Loucy (cell line): ENCODE data around the gene MGAT2.

Experiments used
- H2AFZ ChIP-seq: fragments of 200-600 bp; sonication (generic); 2 replicates; pipeline ENCODE4 v1.6.0; 2016; ENCODE audit warnings: antibody characterized with exemption, mild to moderate bottlenecking, low read length, moderate library complexity
- H3F3A ChIP-seq: fragments of 200-600 bp; 2 replicates; pipeline ENCODE4 v1.6.0; 2016; ENCODE audit warnings: antibody characterized with exemption, low read depth, mild to moderate bottlenecking
- H3K27me3 ChIP-seq: fragments of 200-600 bp; sonication (generic); 2 replicates; pipeline ENCODE4 v1.6.1; 2014; ENCODE audit warnings: low read length, mild to moderate bottlenecking; ENCODE audit not compliant: insufficient read depth, poor library complexity, severe bottlenecking
- H3K36me3 ChIP-seq: fragments of 200-600 bp; sonication (generic); 2 replicates; pipeline ENCODE4 v1.6.1; 2016; ENCODE audit warnings: low read length; ENCODE audit not compliant: insufficient read depth
- H3K4me1 ChIP-seq: fragments of 200-600 bp; sonication (generic); 2 replicates; pipeline ENCODE4 v1.5.1; 2014; ENCODE audit warnings: low read length, mild to moderate bottlenecking; ENCODE audit not compliant: insufficient read depth, poor library complexity, severe bottlenecking
- H3K4me2 ChIP-seq: fragments of 200-600 bp; sonication (generic); 2 replicates; pipeline ENCODE4 v1.6.0; 2014; ENCODE audit warnings: antibody characterized with exemption, low read length, low read depth, mild to moderate bottlenecking; ENCODE audit not compliant: poor library complexity, severe bottlenecking
- H3K4me3 ChIP-seq: fragments of 200-600 bp; sonication (generic); 2 replicates; pipeline ENCODE4 v1.5.1; 2014; ENCODE audit warnings: low read length, mild to moderate bottlenecking, mixed read lengths; ENCODE audit not compliant: poor library complexity, severe bottlenecking
- H3K79me2 ChIP-seq: fragments of 200-600 bp; sonication (generic); 2 replicates; pipeline ENCODE4 v1.6.1; 2014; ENCODE audit warnings: low read length; ENCODE audit not compliant: insufficient read depth
- H3K9ac ChIP-seq: fragments of 200-600 bp; sonication (generic); 2 replicates; pipeline ENCODE4 v1.6.0; 2014; ENCODE audit warnings: mild to moderate bottlenecking, low read depth, low read length, moderate library complexity; ENCODE audit not compliant: poor library complexity, severe bottlenecking
- H3K9me2 ChIP-seq: fragments of 200-600 bp; sonication (generic); replicated peaks from 2 replicates; pipeline ENCODE4 v1.6.1; 2016; ENCODE audit warnings: low read depth, low read length, mixed read lengths
- H3K9me3 ChIP-seq: fragments of 200-600 bp; sonication (generic); 2 replicates; pipeline ENCODE4 v1.6.1; 2014; ENCODE audit warnings: mild to moderate bottlenecking, antibody characterized with exemption, low read length, low read depth; ENCODE audit not compliant: insufficient read depth
- H4K20me1 ChIP-seq: fragments of 200-600 bp; sonication (generic); 2 replicates; pipeline ENCODE4 v1.6.0; 2014; ENCODE audit warnings: antibody characterized with exemption, low read length, mild to moderate bottlenecking; ENCODE audit not compliant: insufficient read depth, poor library complexity, severe bottlenecking
- EZH2phosphoT487 ChIP-seq: fragments of 200-600 bp; IDR thresholded peaks from 2 replicates; pipeline ENCODE4 v1.6.1; 2018; ENCODE audit warnings: antibody characterized with exemption, mild to moderate bottlenecking, moderate library complexity, borderline replicate concordance
- TF ChIP-seq, protein P1 (sequence below): fragments of 200-600 bp; sonication (generic); conservative IDR thresholded peaks from 2 replicates; pipeline ENCODE4 v1.5.1; 2014; ENCODE audit warnings: mild to moderate bottlenecking, antibody characterized with exemption, low read length

The MGAT2 gene

DNA sequence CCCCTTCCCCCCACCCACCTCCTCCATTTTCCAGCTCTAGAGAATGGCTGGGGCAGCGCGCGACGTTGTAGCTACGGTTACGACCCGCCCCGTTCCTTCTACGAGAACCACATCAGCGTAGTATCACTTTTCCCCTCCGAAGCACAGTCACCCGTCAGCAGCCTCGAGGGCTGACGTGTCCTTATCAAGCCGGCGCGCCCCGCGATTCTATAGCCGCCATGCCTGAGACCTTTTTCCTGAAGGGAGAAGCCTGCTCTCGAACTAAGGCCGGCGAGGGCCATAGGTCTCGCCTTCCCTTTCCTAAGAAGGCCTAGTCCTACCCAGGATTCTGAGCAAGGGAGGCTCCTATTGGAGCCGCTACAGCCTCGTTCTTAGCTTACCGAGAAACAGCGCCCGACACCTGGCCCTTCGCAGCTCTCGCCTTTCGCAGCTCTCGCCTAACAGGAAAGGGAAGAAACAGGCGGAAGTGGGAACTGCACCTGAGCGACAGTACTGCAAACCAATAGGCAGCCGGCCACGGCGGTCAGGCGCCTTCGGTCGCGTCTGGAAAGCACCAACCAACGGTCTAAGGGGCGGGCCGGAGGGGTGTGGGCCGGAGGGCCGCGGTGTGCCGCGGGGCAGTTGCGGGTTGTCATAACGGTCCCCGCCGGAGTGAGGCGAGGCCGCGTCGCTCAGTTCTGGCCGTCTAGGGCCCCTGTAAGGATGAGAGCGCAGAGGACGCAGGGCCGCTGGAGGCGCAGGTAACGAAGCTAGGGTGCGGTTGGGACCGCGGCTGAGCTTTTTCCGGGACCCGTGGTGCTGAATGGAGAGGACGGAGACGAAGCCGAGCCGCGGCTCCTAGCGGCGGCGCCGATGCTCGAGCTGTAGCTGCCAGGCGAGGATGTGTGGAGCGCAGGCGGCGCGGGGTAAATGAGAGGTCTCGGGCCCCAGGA is at the start of gene MGAT2, which contains the start of gene RPL36AL:
TSS of gene MGAT2 (plus strand) at position 618 of the 932 bp plus-strand sequence. CDS start 470 bp downstream, outside the sequence.
TSS of gene RPL36AL (minus strand) at position 445 of the 932 bp plus-strand sequence. CDS start 1,522 bp downstream, outside the sequence.
- Histone ChIP-seq H3K36me3 (peaks cover 14% of the 10 kb centered on the region; the same call in 1 of the 2 replicates), H4K20me1 (peaks cover 76% of the 10 kb centered on the region), H3K9ac (peak within 1 kb of the TSS; percentile 96), H3K9me2 (no peaks in the 10 kb centered on the region), H3F3A (0 out of 2 replicates have a peak, but pooled peaks cover 12% of the 10 kb centered on the region), H3K27me3 (no peaks in the 10 kb centered on the region), H3K9me3 (no peaks in the 10 kb centered on the region), H3K4me3 (peak within 1 kb of the TSS; percentile 91), H2AFZ (peak within 1 kb of the TSS; percentile 92), H3K4me2 (peak within 1 kb of the TSS; percentile 98), H3K79me2 (peaks cover 84% of the 10 kb centered on the region), H3K4me1 (peaks cover 46% of the 10 kb centered on the region)
- TF ChIP-seq, protein P1, sequence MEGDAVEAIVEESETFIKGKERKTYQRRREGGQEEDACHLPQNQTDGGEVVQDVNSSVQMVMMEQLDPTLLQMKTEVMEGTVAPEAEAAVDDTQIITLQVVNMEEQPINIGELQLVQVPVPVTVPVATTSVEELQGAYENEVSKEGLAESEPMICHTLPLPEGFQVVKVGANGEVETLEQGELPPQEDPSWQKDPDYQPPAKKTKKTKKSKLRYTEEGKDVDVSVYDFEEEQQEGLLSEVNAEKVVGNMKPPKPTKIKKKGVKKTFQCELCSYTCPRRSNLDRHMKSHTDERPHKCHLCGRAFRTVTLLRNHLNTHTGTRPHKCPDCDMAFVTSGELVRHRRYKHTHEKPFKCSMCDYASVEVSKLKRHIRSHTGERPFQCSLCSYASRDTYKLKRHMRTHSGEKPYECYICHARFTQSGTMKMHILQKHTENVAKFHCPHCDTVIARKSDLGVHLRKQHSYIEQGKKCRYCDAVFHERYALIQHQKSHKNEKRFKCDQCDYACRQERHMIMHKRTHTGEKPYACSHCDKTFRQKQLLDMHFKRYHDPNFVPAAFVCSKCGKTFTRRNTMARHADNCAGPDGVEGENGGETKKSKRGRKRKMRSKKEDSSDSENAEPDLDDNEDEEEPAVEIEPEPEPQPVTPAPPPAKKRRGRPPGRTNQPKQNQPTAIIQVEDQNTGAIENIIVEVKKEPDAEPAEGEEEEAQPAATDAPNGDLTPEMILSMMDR: peak; percentile 14; the same call in 1 of the 2 replicates
- TF ChIP-seq EZH2phosphoT487: no peak

DNA sequence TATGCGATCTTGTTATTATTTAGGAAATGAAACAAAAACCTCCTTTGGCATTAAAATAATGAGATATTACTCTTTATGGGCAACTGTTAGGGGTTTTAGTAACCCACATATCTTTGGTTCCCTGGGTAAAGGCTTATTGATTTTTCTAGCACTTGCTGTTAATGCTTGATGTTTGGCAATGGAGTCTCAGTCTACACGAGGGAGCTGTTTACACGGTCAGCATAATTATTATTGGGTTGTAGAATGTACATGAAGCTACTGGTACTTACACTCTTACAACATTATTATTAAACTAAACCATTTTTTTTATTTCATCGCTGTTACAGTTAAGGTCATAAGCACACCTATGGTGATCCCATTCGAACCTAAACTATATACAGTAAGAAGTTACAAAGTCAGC is 46.6 kb upstream of the MGAT2 start:
- Histone ChIP-seq H4K20me1 (peaks cover 22% of the 10 kb centered on the region), H3K36me3 (peaks cover 50% of the 10 kb centered on the region)
- TF ChIP-seq EZH2phosphoT487: no peak
- TF ChIP-seq, protein P1: no peak

DNA sequence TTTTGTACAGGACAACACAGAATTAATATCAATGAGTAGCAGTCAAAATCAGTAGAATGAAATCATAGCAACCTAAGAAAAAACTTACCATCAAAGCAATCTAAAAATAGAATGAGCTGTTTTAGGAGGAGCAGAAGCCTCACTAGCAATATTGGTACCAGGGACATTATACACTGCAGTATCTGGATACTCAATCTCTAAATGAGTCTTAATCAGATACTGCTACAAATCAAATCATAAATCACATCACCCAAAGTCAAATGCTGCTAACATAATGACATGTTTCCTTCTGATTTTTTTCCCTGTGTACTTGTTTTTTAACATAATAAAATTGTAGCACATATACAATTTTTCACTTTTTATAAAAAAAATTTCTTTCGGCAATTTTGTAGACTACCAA is 42.5 kb upstream of the MGAT2 start:
- Histone ChIP-seq H3K9me2 (no peaks in the 10 kb centered on the region), H3K4me2 (no peak overlapping the region), H2AFZ (no peak overlapping the region), H3K79me2 (peaks cover 59% of the 10 kb centered on the region), H3K36me3 (peaks cover 55% of the 10 kb centered on the region), H3K9ac (no peak overlapping the region), H4K20me1 (peaks cover 59% of the 10 kb centered on the region), H3K4me3 (no peak overlapping the region), H3K4me1 (peaks cover 39% of the 10 kb centered on the region), H3K9me3 (no peaks in the 10 kb centered on the region), H3K27me3 (no peaks in the 10 kb centered on the region), H3F3A (no peaks in the 10 kb centered on the region)
- TF ChIP-seq, protein P1: no peak
- no peak for TF ChIP-seq EZH2phosphoT487

More for the DNA sequence above, 46.6 kb upstream of the MGAT2 start:
- H3K27me3 ChIP-seq: no peaks in the 10 kb centered on the region
- H3K4me2 ChIP-seq: no peak overlapping the region
- no peak overlapping the region for H2AFZ ChIP-seq
- peaks cover 5% of the 10 kb centered on the region for H3K4me1 ChIP-seq
- no peak overlapping the region for H3K9ac ChIP-seq
- peaks cover 2% of the 10 kb centered on the region; the same call in 1 of the 2 replicates for H3K9me3 ChIP-seq
- peaks cover 18% of the 10 kb centered on the region for H3K79me2 ChIP-seq
- H3K4me3 ChIP-seq: no peak overlapping the region
- H3F3A ChIP-seq: no peaks in the 10 kb centered on the region
- no peaks in the 10 kb centered on the region for H3K9me2 ChIP-seq
